ENCODE data around the gene CCDC188. TPM values are rescaled to one million over a fixed set of nuclear protein-coding genes. Genes with fewer than 3 reads are reported as not detected.

The CCDC188 gene
- total RNA-seq, 1 donor from 2014 or later = 0.11 TPM

GRCh38 chr22:20138417-20138738, 12.5 kb downstream of the CCDC188 start:
- Mint-ChIP-seq H3K4me3 (ENCODE audit: low read depth) (no peak overlapping the region), H3K4me1 (ENCODE audit: low read depth) (peaks cover 5% of the 10 kb centered on the region), H3K36me3 (ENCODE audit: low read depth) (no peaks in the 10 kb centered on the region), H3K9me3 (no peaks in the 10 kb centered on the region), H3K27ac (no peak overlapping the region), H3K27me3 (ENCODE audit: low read depth) (no peaks in the 10 kb centered on the region)
- DNase-seq (ENCODE audit: low spot score) = no peak
- intact Hi-C loops (cut with micrococcal nuclease) = no loop called here

GRCh38 chr22:20137671-20138416, 13.0 kb downstream of the CCDC188 start:
- Mint-ChIP-seq H3K27ac (no peak overlapping the region), H3K4me1 (ENCODE audit: low read depth) (peaks cover 7% of the 10 kb centered on the region), H3K4me3 (ENCODE audit: low read depth) (no peak overlapping the region), H3K36me3 (ENCODE audit: low read depth) (no peaks in the 10 kb centered on the region), H3K9me3 (no peaks in the 10 kb centered on the region), H3K27me3 (ENCODE audit: low read depth) (no peaks in the 10 kb centered on the region)
- intact Hi-C loops (cut with micrococcal nuclease) = no loop called here
- DNase-seq (ENCODE audit: low spot score) = no peak

DNA sequence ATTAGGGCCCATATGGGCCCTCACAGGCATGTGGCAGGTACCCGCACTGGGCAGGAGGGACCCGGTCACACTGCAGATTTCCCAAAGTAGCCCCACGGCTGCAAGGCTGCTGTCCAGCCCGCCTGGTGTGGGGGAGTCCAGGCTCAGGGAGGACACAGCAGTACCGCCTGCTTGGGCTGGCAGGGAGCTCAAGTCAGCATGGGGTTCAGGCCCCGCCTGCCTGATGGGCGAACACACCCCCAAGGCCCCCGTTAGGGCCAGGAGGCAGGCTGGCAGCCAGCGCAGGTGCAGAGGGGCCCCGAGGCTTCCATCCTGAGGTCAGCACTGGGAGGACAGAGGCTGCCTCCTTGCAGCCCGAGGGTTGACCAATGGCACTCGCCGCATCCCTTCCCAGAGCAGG, 13.7 kb downstream of the CCDC188 start:
- no peaks in the 10 kb centered on the region for H3K36me3 Mint-ChIP-seq (ENCODE audit: low read depth)
- H3K9me3 Mint-ChIP-seq = no peaks in the 10 kb centered on the region
- peaks cover 8% of the 10 kb centered on the region for H3K4me1 Mint-ChIP-seq (ENCODE audit: low read depth)
- DNase-seq (ENCODE audit: low spot score) = no peak
- no peak overlapping the region for H3K4me3 Mint-ChIP-seq (ENCODE audit: low read depth)
- H3K27me3 Mint-ChIP-seq (ENCODE audit: low read depth) = no peaks in the 10 kb centered on the region
- intact Hi-C loops (cut with micrococcal nuclease) = no loop called here
- no peak overlapping the region for H3K27ac Mint-ChIP-seq

GRCh38 chr22:20136603-20136873, 14.3 kb downstream of the CCDC188 start:
- H3K36me3 Mint-ChIP-seq (ENCODE audit: low read depth) = no peaks in the 10 kb centered on the region
- H3K27me3 Mint-ChIP-seq (ENCODE audit: low read depth) = no peaks in the 10 kb centered on the region
- intact Hi-C loops (cut with micrococcal nuclease) = no loop called here
- no peak overlapping the region for H3K27ac Mint-ChIP-seq
- DNase-seq (ENCODE audit: low spot score) = no peak
- peaks cover 8% of the 10 kb centered on the region for H3K4me1 Mint-ChIP-seq (ENCODE audit: low read depth)
- H3K9me3 Mint-ChIP-seq = no peaks in the 10 kb centered on the region
- no peak overlapping the region for H3K4me3 Mint-ChIP-seq (ENCODE audit: low read depth)

- Mint-ChIP-seq H3K27ac (no peak overlapping the region), H3K9me3 (no peaks in the 10 kb centered on the region), H3K4me3 (ENCODE audit: low read depth) (no peak overlapping the region), H3K36me3 (ENCODE audit: low read depth) (no peaks in the 10 kb centered on the region), H3K27me3 (ENCODE audit: low read depth) (no peaks in the 10 kb centered on the region), H3K4me1 (ENCODE audit: low read depth) (peaks cover 8% of the 10 kb centered on the region)
- DNase-seq (ENCODE audit: low spot score) = no peak
- intact Hi-C loops (cut with micrococcal nuclease) = no loop called here
Measured at GRCh38 chr22:20135806-20136602, 14.9 kb downstream of the CCDC188 start.

- no peak overlapping the region for H3K4me3 Mint-ChIP-seq (ENCODE audit: low read depth)
- H3K9me3 Mint-ChIP-seq = no peaks in the 10 kb centered on the region
- H3K4me1 Mint-ChIP-seq (ENCODE audit: low read depth) = peaks cover 8% of the 10 kb centered on the region
- DNase-seq (ENCODE audit: low spot score) = no peak
- no peaks in the 10 kb centered on the region for H3K27me3 Mint-ChIP-seq (ENCODE audit: low read depth)
- intact Hi-C loops (cut with micrococcal nuclease) = no loop called here
- H3K27ac Mint-ChIP-seq = no peak overlapping the region
- no peaks in the 10 kb centered on the region for H3K36me3 Mint-ChIP-seq (ENCODE audit: low read depth)
Measured at GRCh38 chr22:20135265-20135664, 15.6 kb downstream of the CCDC188 start.

GRCh38 chr22:20133930-20134549, 16.8 kb downstream of the CCDC188 start:
- intact Hi-C loops (cut with micrococcal nuclease) = no loop called here
- Mint-ChIP-seq H3K9me3 (no peaks in the 10 kb centered on the region), H3K27ac (no peak overlapping the region), H3K4me3 (ENCODE audit: low read depth) (peak overlapping the region; percentile 66), H3K4me1 (ENCODE audit: low read depth) (peaks cover 10% of the 10 kb centered on the region), H3K36me3 (ENCODE audit: low read depth) (no peaks in the 10 kb centered on the region), H3K27me3 (ENCODE audit: low read depth) (no peaks in the 10 kb centered on the region)
- no peak for DNase-seq (ENCODE audit: low spot score)

DNA sequence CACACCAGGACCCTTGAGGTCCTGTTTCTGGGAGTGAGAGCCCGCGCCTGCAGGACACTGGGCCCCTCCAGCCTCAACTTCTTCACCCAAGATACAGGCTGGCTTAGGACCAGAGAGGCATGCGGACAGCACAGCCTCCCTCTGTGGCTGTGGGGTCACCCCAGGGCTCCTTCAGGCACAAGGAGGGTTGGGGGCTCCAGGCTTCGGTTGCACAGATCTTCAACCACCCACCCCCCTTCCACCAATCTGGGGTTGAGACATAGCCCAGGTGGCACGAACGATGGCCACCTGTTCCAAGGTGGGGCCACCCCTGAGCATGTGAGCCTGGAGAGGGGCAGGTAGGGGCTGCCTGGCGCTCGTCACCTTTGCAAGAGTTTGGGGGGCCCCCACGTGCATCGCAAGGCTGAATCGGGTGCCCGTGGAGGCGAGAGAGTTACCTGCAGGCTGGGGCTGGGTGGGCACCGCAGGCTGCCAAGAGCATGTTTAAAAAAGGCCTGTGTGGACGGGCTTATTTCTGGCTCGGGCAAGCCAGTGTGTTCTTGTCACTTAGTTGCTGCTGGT, 18.1 kb downstream of the CCDC188 start:
- peaks cover 14% of the 10 kb centered on the region for H3K4me1 Mint-ChIP-seq (ENCODE audit: low read depth)
- H3K9me3 Mint-ChIP-seq = no peaks in the 10 kb centered on the region
- peak overlapping the region; percentile 77 for H3K4me3 Mint-ChIP-seq (ENCODE audit: low read depth)
- intact Hi-C loops (cut with micrococcal nuclease) = no loop called here
- H3K27ac Mint-ChIP-seq = no peak overlapping the region
- H3K27me3 Mint-ChIP-seq (ENCODE audit: low read depth) = no peaks in the 10 kb centered on the region
- no peak for DNase-seq (ENCODE audit: low spot score)
- H3K36me3 Mint-ChIP-seq (ENCODE audit: low read depth) = peaks cover 4% of the 10 kb centered on the region

DNA sequence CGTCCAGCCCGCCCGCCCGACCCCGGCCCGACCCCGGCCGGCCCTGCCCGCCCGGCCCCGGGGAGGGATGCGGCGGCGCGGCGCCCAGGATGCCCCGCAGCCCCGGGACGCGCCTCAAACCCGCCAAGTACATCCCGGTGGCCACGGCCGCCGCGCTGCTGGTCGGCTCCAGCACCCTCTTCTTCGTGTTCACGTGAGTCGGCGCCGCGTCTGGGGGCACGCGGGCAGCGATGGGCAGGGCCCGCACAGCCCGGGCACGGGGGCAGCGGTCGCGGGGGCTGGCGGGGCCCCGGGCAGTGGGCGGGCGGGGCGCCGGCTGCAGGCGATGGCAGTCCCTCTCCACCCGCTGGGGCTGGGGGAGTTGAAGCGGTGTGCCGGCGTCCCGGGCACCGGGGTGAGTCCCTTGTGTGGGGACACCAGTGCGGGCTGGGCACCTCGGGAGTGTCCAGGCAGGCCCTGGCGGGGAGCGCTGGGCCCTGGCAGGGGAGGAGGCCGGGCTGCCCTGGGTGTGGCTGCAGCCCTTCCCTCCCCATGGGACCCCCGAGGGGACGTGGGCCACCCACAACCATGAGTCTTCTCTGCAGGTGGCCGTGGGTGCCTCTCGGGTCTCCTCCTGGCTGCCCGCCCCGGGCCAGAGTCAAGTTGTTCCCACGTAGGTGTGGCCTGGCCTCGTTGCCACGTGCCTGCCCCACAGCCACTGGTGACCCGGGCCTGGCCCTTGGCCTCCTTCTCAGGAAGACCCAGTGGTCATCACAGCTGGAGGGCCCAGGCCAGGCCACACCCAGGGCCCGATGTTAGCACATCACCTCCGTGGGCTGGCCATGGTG, 18.8 kb downstream of the CCDC188 start:
- Mint-ChIP-seq H3K9me3 (no peaks in the 10 kb centered on the region), H3K4me1 (ENCODE audit: low read depth) (peaks cover 14% of the 10 kb centered on the region), H3K36me3 (ENCODE audit: low read depth) (peaks cover 11% of the 10 kb centered on the region), H3K27me3 (ENCODE audit: low read depth) (no peaks in the 10 kb centered on the region), H3K27ac (no peak overlapping the region), H3K4me3 (ENCODE audit: low read depth) (peak overlapping the region; percentile 77)
- intact Hi-C loops (cut with micrococcal nuclease) = loop anchor here (1.0 kb wide), 1 partner anchor 15 kb away; the partner anchor contains the start of gene TRMT2A
- DNase-seq (ENCODE audit: low spot score) = no peak

GRCh38 chr22:20131597-20131858, 19.3 kb downstream of the CCDC188 start, which contains the start of gene ZDHHC8:
Gene ZDHHC8, plus strand, starts transcription at chr22:20131804. Its CDS starts 144 bp downstream, at chr22:20131948.
- Mint-ChIP-seq H3K4me1 (ENCODE audit: low read depth) (peaks cover 14% of the 10 kb centered on the region), H3K9me3 (no peaks in the 10 kb centered on the region), H3K4me3 (ENCODE audit: low read depth) (peak within 1 kb of the TSS; percentile 77), H3K27me3 (ENCODE audit: low read depth) (no peaks in the 10 kb centered on the region), H3K36me3 (ENCODE audit: low read depth) (peaks cover 15% of the 10 kb centered on the region), H3K27ac (no peak within 1 kb of the TSS)
- no peak for DNase-seq (ENCODE audit: low spot score)
- intact Hi-C loops (cut with micrococcal nuclease) = loop anchor here (1.0 kb wide), 1 partner anchor 14 kb away; the partner anchor contains the start of gene TRMT2A

GRCh38 chr22:20130731-20131596, 19.9 kb downstream of the CCDC188 start:
- Mint-ChIP-seq H3K36me3 (ENCODE audit: low read depth) (peaks cover 19% of the 10 kb centered on the region), H3K27ac (no peak overlapping the region), H3K27me3 (ENCODE audit: low read depth) (no peaks in the 10 kb centered on the region), H3K4me1 (ENCODE audit: low read depth) (peaks cover 12% of the 10 kb centered on the region), H3K9me3 (no peaks in the 10 kb centered on the region), H3K4me3 (ENCODE audit: low read depth) (peak overlapping the region; percentile 37)
- intact Hi-C loops (cut with micrococcal nuclease) = loop anchor here (1.0 kb wide), 1 partner anchor 14 kb away; the partner anchor contains the start of gene TRMT2A
- DNase-seq (ENCODE audit: low spot score) = peak; percentile 55

- intact Hi-C loops (cut with micrococcal nuclease) = no loop called here
- Mint-ChIP-seq H3K27me3 (ENCODE audit: low read depth) (no peaks in the 10 kb centered on the region), H3K9me3 (no peaks in the 10 kb centered on the region), H3K4me1 (ENCODE audit: low read depth) (peaks cover 12% of the 10 kb centered on the region), H3K36me3 (ENCODE audit: low read depth) (peaks cover 26% of the 10 kb centered on the region), H3K4me3 (ENCODE audit: low read depth) (peak overlapping the region; percentile 73), H3K27ac (no peak overlapping the region)
- DNase-seq (ENCODE audit: low spot score) = no peak
Measured at GRCh38 chr22:20130319-20130718, 20.5 kb downstream of the CCDC188 start.

Measured in activated T-helper 2 cell treated with anti-CD3 and anti-CD28 coated beads, Interferon-gamma antibody, Interleukin-2, Interleukin-4, amounts not matched to agents 10 μg/mL and 5 μg/mL and 100 μg/mL, durations not matched to agents 14 hours and 24 hours and 36 hours (primary cell).